COLO668 (cell line): ENCODE measurements around the gene C10orf67.
"Not testable (repeated sequence)": the region's sequence is repeated elsewhere in the genome, so short reads cannot be mapped to it uniquely, and the experiment has no call there.

ENCODE experiments used
- DNase-seq: peaks from one replicate; lab custom pipeline; 2025; ENCODE audit not compliant: unreplicated experiment; lab: John Stamatoyannopoulos, UW

Gene C10orf67

DNA sequence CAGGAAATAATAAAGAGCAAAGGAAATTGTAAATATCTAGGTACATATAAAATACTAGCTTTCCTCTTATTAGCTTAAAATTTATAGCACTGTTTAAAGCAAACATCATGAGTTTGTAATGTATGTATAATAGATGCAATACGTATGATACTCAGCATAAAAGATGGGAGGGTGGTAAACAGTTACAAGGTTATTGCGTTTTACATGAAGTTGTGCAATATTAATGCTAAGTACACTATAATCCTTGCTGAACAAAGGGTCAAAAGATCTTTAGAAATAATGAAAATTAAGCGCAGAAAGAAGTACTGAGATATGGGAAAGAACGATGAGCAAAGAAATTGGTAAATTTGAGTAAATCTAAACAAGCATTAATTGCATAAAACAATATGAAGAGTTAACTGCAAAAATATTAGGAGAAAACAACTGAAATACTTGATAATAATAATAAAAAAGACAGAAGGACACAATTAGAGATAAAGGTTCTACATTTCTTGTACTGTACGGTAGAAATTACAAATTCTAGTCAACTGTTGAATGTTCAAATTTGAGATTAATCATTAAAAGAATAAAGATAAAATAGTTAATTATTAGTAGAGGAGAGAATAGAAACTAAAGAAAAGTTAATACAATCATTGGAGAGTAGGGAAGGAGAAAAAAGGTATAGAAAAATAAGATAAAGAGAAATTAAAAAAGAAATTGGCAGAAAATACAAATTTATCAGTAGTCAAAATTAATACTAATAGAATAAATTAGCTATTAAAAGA is 17.9 kb downstream of the C10orf67 start:
- no peak for DNase-seq

- DNase-seq, result no peak
Observed at GRCh38 chr10:23325132-23325531, 19.5 kb downstream of the C10orf67 start.

DNA sequence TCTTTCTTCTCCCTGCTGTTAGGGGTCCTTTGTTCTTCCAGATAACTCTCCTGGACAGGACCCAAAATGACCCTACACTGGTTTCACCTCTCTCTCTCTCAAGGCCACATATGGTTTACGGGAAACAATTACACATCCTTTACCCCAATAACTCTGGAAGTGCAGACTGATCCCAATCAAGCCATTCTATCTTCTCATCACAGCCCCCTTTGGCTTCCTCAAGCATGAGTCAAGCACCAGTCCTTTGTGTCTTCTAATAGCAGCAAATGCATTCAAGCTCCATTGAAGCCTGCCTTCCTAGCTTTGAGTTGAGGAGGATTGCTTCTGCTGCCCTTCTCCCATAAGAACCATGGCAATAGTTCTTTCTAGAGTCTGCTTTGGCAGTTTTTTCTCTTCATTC is 20.2 kb downstream of the C10orf67 start:
- no peak for DNase-seq

- DNase-seq, result no peak
Observed at GRCh38 chr10:23322082-23322481, 22.5 kb downstream of the C10orf67 start.

GRCh38 chr10:23319835-23320234 is 24.8 kb downstream of the C10orf67 start:
- no peak for DNase-seq

DNA sequence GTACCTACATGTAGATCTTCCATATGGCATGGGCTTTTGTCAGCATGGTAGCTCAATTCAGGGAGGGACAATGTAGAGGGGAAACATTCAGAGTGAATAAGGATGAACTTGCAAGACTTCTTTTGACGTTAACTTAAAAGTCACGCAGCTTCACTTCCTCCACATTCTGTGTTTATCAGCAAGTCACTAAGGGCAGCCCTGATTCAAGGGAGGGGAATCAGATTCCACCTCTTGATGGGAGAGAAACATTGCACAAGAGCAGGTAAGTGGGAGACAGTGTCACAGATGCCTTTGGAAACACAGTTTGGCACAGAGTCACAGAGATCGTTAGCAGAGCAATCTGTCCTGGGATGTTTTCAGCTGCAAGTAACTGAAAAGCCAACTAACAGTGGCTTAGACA is 26.2 kb downstream of the C10orf67 start:
- no peak for DNase-seq

- no peak for DNase-seq
Observed at GRCh38 chr10:23317416-23317815, 27.2 kb downstream of the C10orf67 start.

DNA sequence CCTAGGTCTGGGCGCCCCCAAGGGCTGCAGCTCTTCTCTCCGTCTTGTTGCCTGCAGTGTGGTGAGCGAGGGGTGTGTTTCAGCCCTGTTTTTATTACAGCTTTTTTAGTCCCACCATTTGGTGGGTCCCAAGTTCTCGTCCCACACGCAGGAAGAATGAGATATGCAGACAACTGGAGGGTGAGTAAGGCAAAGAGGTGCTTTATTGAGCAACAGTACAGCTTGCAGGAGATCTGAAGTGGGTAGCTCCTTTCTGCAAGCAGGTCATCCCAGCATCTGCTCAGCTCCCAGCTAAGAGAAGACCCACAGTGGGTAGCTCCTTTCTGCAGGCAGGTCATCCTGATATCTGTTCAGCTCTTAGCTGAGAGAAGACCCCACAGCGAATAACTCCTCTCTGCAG is 28.2 kb downstream of the C10orf67 start:
- no peak for DNase-seq

GRCh38 chr10:23315966-23316365 is 28.6 kb downstream of the C10orf67 start:
- no peak for DNase-seq

GRCh38 chr10:23314835-23315239 is 29.8 kb downstream of the C10orf67 start:
- peak; percentile 17 for DNase-seq

DNA sequence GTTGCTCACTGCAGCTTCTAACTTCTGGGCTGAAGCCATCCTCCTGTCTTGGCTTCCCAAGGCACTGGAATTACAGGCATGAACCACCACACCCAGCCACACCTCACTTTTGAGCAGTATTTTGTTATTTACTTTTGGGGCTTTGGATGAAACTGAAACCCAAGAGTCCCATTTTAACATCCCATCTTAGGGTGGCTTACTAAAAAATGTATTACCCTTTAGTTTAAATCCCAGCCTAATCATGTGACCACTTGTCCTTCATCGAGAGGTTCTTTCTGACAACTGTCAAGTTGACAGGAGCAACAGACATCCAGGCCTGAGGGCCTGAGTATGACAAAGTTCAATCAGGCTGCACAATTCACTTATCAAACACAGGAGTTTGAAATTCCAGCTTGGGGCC is 33.6 kb downstream of the C10orf67 start:
- no peak for DNase-seq

GRCh38 chr10:23310404-23310803 is 34.2 kb downstream of the C10orf67 start:
- no peak for DNase-seq

- DNase-seq, result not testable (repeated sequence)
Observed at GRCh38 chr10:23299961-23300360, 44.6 kb downstream of the C10orf67 start.

DNA sequence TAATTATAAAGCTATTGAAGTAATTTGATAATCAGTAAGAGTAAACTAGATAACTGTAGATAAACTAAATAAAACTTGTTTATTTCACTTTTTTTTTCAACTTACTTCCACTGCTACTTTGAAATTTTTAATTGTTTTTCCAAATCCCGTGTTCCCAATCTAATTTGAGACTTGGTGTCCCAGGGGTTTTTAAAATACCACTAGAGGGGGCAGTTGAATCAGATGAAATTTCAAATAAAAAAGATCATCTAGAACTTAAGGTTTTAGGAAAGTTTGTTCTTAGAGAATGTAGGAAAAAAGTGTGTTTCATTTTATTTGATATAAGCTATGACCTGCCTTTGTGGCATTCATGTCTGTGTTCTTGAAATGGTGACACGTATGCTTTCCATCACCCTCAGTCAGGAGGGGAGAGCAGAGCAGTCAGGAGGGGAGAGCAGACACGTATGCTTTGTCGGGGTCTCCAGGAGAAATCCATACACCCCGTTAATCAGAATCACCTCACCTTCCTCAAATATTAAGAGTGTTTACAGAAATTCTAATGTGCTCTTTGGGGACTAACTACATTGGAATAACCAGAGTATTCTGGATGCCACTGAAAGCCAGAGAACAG is 49.9 kb downstream of the C10orf67 start:
- no peak for DNase-seq

DNA sequence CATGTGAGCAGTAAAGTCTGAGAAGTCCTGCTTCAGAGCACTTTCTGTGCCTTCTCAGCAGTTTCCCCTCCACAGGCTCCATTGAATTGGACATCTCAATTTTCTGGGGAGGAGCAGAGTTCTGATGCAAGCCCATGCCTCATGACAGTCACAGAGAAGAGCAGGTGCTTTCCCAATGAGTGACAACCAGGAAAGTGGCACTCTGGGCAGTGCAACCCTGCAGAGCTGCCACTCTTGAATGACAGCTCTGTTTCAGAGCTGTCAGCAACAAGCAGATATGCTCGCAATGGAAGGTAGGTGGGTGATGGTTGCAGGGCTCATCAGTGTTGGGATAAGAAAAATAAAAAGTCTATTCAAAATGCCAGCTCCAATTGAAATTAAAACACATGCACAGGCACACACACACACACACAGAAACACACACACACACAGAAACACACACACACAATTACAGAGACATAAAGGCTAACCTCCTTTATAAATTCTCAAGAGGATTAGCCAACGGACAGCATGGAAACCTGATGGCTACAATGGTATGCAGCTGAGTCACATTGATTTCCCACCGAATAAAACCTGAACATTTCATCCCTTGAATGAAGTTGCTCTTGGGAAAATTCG is 50.5 kb downstream of the C10orf67 start:
- no peak for DNase-seq

GRCh38 chr10:23293145-23293724 is 51.4 kb downstream of the C10orf67 start:
- DNase-seq, result peak; percentile 42

GRCh38 chr10:23291551-23292334 is 52.9 kb downstream of the C10orf67 start:
- no peak for DNase-seq

DNA sequence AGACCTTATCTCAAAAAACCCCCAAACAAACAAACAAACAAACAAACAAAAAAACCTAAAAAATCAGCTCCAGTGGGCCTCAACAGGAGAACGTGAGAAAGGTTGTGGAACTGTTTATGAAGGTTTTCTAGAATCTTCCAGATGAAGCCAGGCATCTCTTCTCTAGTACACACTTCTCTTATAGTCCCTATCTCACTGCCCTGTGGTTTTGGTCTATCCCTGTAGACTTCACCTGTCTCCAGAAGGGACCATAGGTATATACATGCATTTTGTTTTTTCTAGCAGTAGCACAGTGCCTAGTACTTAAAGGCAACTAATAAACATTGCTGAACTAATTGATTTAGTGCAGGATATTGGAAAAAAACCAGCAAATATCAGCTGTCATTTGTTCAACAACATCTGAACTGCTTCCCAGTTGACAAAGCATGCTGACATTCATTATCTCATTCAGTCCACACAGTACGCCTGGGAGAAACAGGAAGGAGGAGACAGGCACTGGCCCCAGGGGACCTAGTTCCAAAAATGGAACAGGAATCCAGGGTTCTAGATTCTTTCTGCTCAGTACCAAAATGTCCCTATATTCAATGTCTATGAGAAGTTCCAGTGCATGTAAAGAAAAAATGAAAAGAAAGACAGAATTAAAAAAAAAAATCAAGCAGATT is 59.8 kb downstream of the C10orf67 start:
- no peak for DNase-seq

GRCh38 chr10:23284155-23284554 is 60.4 kb downstream of the C10orf67 start:
- DNase-seq, result no peak

- no peak for DNase-seq
Observed at GRCh38 chr10:23283680-23284079, 60.9 kb downstream of the C10orf67 start.

DNA sequence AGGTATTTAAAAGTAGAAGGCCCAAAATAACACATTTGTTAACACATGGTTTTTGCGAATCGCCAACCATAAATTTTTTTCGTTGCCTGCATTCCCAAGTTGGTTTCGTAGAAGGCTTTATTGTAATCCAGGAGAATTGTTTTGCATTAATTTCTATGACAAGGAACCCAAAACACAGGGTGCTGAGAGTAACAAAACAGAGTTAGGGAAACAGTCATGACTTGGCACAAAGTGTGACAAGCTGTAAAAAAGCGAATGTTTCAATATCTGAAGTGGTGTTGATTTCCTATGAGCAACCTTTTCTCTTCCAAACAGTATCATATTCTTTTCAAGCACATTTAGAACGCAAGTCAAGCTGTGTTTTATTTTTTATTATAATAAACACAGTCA is 63.6 kb downstream of the C10orf67 start:
- no peak for DNase-seq
